Common myeloid progenitor, CD34-positive (primary cell): Measurements from ENCODE around the gene DVL1.

Source experiments
- CTCF ChIA-PET: fragments of 350-600 bp; sonication (Branson Sonifier 250); formaldehyde crosslinking; loops from one replicate; lab custom pipeline; 2021; ENCODE audit warnings: antibody characterized with exemption; lab: Charles Lee
- POLR2A ChIA-PET: fragments of 350-600 bp; sonication (Branson Sonifier 250); formaldehyde crosslinking; loops from one replicate; lab custom pipeline; 2021; ENCODE audit warnings: antibody characterized with exemption; lab: Charles Lee
- DNase-seq, 3 donors: peaks; one replicate each; pipeline versions ENCODE4 v3.0.0 to v3.0.0-alpha.2; 2013
- H3K27ac ChIP-seq, 2 experiments: 1 replicate in 1 of 2; 2 replicates in 1 of 2; pipeline ENCODE4 v1.7.0; 2013; ENCODE audit warnings: inconsistent platforms in 2 of 2, low read length in 2 of 2, mild to moderate bottlenecking in 2 of 2, low read depth in 1 of 2, moderate library complexity in 1 of 2; ENCODE audit not compliant: severe bottlenecking in 2 of 2, insufficient read depth in 1 of 2, poor library complexity in 1 of 2
- H3K27me3 ChIP-seq, 5 experiments: replicated peaks in 2 of 5; 1 replicate in 3 of 5; 2 replicates in 2 of 5; pipeline versions ENCODE4 v1.6.1 to v1.7.0; 2013; ENCODE audit warnings: low read length in 4 of 5, mild to moderate bottlenecking in 2 of 5, moderate library complexity in 2 of 5, inconsistent platforms in 1 of 5; ENCODE audit not compliant: insufficient read depth in 5 of 5, control insufficient read depth in 4 of 5
- H3K36me3 ChIP-seq, 4 experiments: 1 replicate in 2 of 4; 2 replicates in 2 of 4; pipeline versions ENCODE4 v1.6.1 to v1.7.0; 2013; ENCODE audit warnings: low read length in 3 of 4, control low read depth in 1 of 4, mild to moderate bottlenecking in 1 of 4; ENCODE audit not compliant: control insufficient read depth in 4 of 4, insufficient read depth in 4 of 4
- H3K4me1 ChIP-seq, 4 experiments: 1 replicate in 3 of 4; 2 replicates in 1 of 4; pipeline versions ENCODE4 v1.6.1 to v1.7.1; 2013; ENCODE audit warnings: low read length in 3 of 4, mild to moderate bottlenecking in 3 of 4, control low read depth in 1 of 4, inconsistent platforms in 1 of 4, moderate library complexity in 1 of 4; ENCODE audit not compliant: control insufficient read depth in 4 of 4, insufficient read depth in 4 of 4; ENCODE audit errors: control extremely low read depth in 1 of 4
- H3K4me3 ChIP-seq, 7 experiments: 1 replicate in 4 of 7; 2 replicates in 3 of 7; pipeline versions ENCODE4 v1.5.1 to v1.7.0; 2013; ENCODE audit warnings: mild to moderate bottlenecking in 7 of 7, low read length in 6 of 7, moderate library complexity in 6 of 7, inconsistent platforms in 2 of 7, low read depth in 2 of 7, control low read depth in 1 of 7; ENCODE audit not compliant: insufficient read depth in 4 of 7, control insufficient read depth in 1 of 7; ENCODE audit errors: extremely low read depth in 1 of 7
- H3K9me3 ChIP-seq, 5 experiments: 1 replicate in 4 of 5; 2 replicates in 1 of 5; pipeline versions ENCODE4 v1.6.1 to v1.7.1; 2013; ENCODE audit warnings: low read length in 4 of 5, mild to moderate bottlenecking in 2 of 5, inconsistent platforms in 1 of 5, low read depth in 1 of 5, moderate library complexity in 1 of 5; ENCODE audit not compliant: control insufficient read depth in 4 of 5, insufficient read depth in 2 of 5; ENCODE audit errors: control extremely low read depth in 1 of 5
- WGBS: methylation state at CpG from one replicate; pipeline ENCODE4 v1.1.5; 2013; ENCODE audit not compliant: insufficient coverage; 5-methylcytosine and 5-hydroxymethylcytosine counted together

Gene DVL1

GRCh38 chr1:1336446-1336845, 12.8 kb downstream of the DVL1 start:
- POLR2A ChIA-PET: interaction anchor here (0.6 to 0.8 kb wide), 3 partner anchors 9 to 331 kb away, joined by 3 read pairs; no protein-coding TSS in a partner anchor
- no peak overlapping the region for H3K27ac ChIP-seq
- H3K9me3 ChIP-seq: no peaks in the 10 kb centered on the region
- H3K4me3 ChIP-seq: no peak overlapping the region
- CTCF ChIA-PET: interaction anchor here (1.0 kb wide), 1 partner anchor 35 kb away, joined by 3 read pairs; no protein-coding TSS in a partner anchor
- no peak for DNase-seq
- H3K36me3 ChIP-seq: peaks cover 5 to 41% (median 21%) of the 10 kb centered on the region in 4 experiments
- no peaks in the 10 kb centered on the region for H3K4me1 ChIP-seq
- WGBS: 98% methylated on average over 23 of the region's 26 CpGs
- no peaks in the 10 kb centered on the region for H3K27me3 ChIP-seq

GRCh38 chr1:1335792-1336248, 13.4 kb downstream of the DVL1 start:
- Histone ChIP-seq H3K4me1 (no peaks in the 10 kb centered on the region), H3K27me3 (no peaks in the 10 kb centered on the region), H3K9me3 (no peaks in the 10 kb centered on the region), H3K27ac (no peak overlapping the region), H3K36me3 (peaks cover 2 to 35% (median 16%) of the 10 kb centered on the region in 4 experiments), H3K4me3 (no peak overlapping the region)
- ChIA-PET CTCF (interaction anchor here (1.0 to 1.4 kb wide), 3 partner anchors 36 to 105 kb away, joined by 3 to 4 read pairs (median 3); partner anchors contain the start of gene SCNN1D), POLR2A (interaction anchor here (0.6 kb wide), 1 partner anchor 331 kb away, joined by 3 read pairs; no protein-coding TSS in a partner anchor)
- no peak for DNase-seq
- 93% methylated on average over 17 of the region's 21 CpGs for WGBS

- ChIA-PET CTCF (interaction anchor here (1.2 to 1.4 kb wide), 2 partner anchors 56 to 105 kb away, joined by 3 to 4 read pairs; partner anchors contain the start of gene SCNN1D), POLR2A (interaction anchor here (0.6 kb wide), 1 partner anchor 8 kb away, joined by 4 read pairs; no protein-coding TSS in a partner anchor)
- H3K27ac ChIP-seq: no peak overlapping the region
- no peaks in the 10 kb centered on the region for H3K27me3 ChIP-seq
- H3K4me1 ChIP-seq: no peaks in the 10 kb centered on the region
- no peak for DNase-seq
- 93% methylated on average over 11 of the region's 16 CpGs for WGBS
- H3K4me3 ChIP-seq: no peak overlapping the region
- no peaks in the 10 kb centered on the region for H3K9me3 ChIP-seq
- peaks cover 2 to 30% (median 13%) of the 10 kb centered on the region in 4 experiments for H3K36me3 ChIP-seq
Observed at GRCh38 chr1:1335283-1335682, 13.9 kb downstream of the DVL1 start.

DNA sequence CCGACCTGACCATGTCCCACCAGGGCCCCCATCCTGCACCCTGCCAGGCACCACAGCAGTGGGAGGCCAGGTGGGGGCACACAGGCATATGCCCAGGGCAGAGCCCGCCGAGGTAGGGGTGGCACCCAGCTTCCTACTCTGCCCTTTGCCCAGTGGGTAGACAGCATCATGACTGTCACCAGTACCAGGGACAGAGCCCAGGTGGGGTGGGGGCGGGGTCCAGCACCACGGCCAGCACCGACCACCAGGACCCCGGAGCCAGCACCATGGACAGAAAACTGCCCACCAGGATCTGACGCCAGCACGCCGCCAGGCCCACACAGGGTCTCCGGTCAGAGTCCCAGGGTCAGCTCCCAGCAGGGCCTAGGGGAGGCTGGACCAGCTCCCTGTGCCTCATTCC, 14.4 kb downstream of the DVL1 start:
- H3K36me3 ChIP-seq: peaks cover 2 to 26% (median 11%) of the 10 kb centered on the region in 4 experiments
- WGBS: 98% methylated on average over 9 of the region's 11 CpGs
- no peak for DNase-seq
- ChIA-PET POLR2A (interaction anchor here (0.6 kb wide), 1 partner anchor 9 kb away, joined by 4 read pairs; no protein-coding TSS in a partner anchor), CTCF (interaction anchor here (1.2 to 1.4 kb wide), 2 partner anchors 55 to 106 kb away, joined by 3 to 4 read pairs; partner anchors contain the start of gene SCNN1D)
- H3K4me1 ChIP-seq: no peaks in the 10 kb centered on the region
- H3K27me3 ChIP-seq: no peaks in the 10 kb centered on the region
- H3K4me3 ChIP-seq: no peak overlapping the region
- no peaks in the 10 kb centered on the region for H3K9me3 ChIP-seq
- H3K27ac ChIP-seq: no peak overlapping the region

GRCh38 chr1:1333551-1334241, 15.5 kb downstream of the DVL1 start:
- no peak overlapping the region for H3K4me3 ChIP-seq
- H3K9me3 ChIP-seq: no peaks in the 10 kb centered on the region
- POLR2A ChIA-PET: no interaction called here
- CTCF ChIA-PET: no interaction called here
- no peaks in the 10 kb centered on the region for H3K4me1 ChIP-seq
- no peaks in the 10 kb centered on the region for H3K27me3 ChIP-seq
- H3K36me3 ChIP-seq: peaks cover 2 to 19% (median 7%) of the 10 kb centered on the region in 4 experiments
- WGBS: 93% methylated on average over 36 of the region's 36 CpGs
- no peak overlapping the region for H3K27ac ChIP-seq
- no peak for DNase-seq

- WGBS: 94% methylated on average over 48 of the region's 48 CpGs
- H3K27me3 ChIP-seq: no peaks in the 10 kb centered on the region
- no peaks in the 10 kb centered on the region for H3K9me3 ChIP-seq
- no peak overlapping the region for H3K4me3 ChIP-seq
- no peak for DNase-seq
- peaks cover 2 to 21% (median 7%) of the 10 kb centered on the region in 4 experiments for H3K36me3 ChIP-seq
- no peak overlapping the region for H3K27ac ChIP-seq
- CTCF ChIA-PET: no interaction called here
- H3K4me1 ChIP-seq: no peaks in the 10 kb centered on the region
- POLR2A ChIA-PET: no interaction called here
Observed at GRCh38 chr1:1332774-1333480, 16.3 kb downstream of the DVL1 start.
